HEK293 (cell line): Measurements from ENCODE around the gene RBM45.

ENCODE experiments used
- CTCF ChIA-PET: fragments of 350-600 bp; formaldehyde crosslinking; extraction: SDS; loops from one replicate; lab custom pipeline; 2021; ENCODE audit warnings: antibody characterized with exemption; lab: Yijun Ruan, JAX
- POLR2A ChIA-PET: fragments of 300-600 bp; formaldehyde crosslinking; extraction: SDS; loops from one replicate; lab custom pipeline; 2020; ENCODE audit warnings: antibody characterized with exemption, inconsistent platforms; lab: Yijun Ruan, JAX
- H3K27ac ChIP-seq: fragments of 200-500 bp; sonication (Bioruptor generic); 2 replicates; pipeline ENCODE4 v1.5.1; 2014; ENCODE audit warnings: low read depth, low read length, control low read depth, inconsistent platforms; ENCODE audit errors: extremely low read depth
- H3K36me3 ChIP-seq, 2 experiments: fragments of 200-500 bp in 1 of 2; sonication (Bioruptor generic) in 1 of 2; 1 replicate in 1 of 2; 2 replicates in 1 of 2; pipeline ENCODE4 v1.5.1; 2014 to 2017; ENCODE audit warnings: inconsistent platforms in 2 of 2, low read length in 2 of 2; ENCODE audit not compliant: control insufficient read depth in 2 of 2, insufficient read depth in 1 of 2
- H3K4me1 ChIP-seq: fragments of 200-500 bp; sonication (Bioruptor generic); 2 replicates; pipeline ENCODE4 v1.5.1; 2014; ENCODE audit warnings: mild to moderate bottlenecking, low read length, inconsistent platforms; ENCODE audit not compliant: control insufficient read depth, insufficient read depth
- H3K4me3 ChIP-seq: 2 replicates; pipeline ENCODE4 v1.5.1; 2011; ENCODE audit warnings: low read depth, mild to moderate bottlenecking, control low read depth, low read length, moderate library complexity
- H3K9me3 ChIP-seq: fragments of 200-500 bp; sonication (Bioruptor generic); 2 replicates; pipeline ENCODE4 v1.5.1; 2014; ENCODE audit warnings: low read depth, low read length, inconsistent platforms; ENCODE audit not compliant: control insufficient read depth, insufficient read depth
- BCL11A ChIP-seq: fragments of 450-650 bp; formaldehyde crosslinking; IDR thresholded peaks from 2 replicates; pipeline ENCODE4 v1.5.1; 2016; ENCODE audit warnings: low read depth, missing biosample characterization, missing genetic modification characterization
- GLIS1 ChIP-seq: fragments of 450-650 bp; formaldehyde crosslinking; IDR thresholded peaks from 2 replicates; pipeline ENCODE4 v1.5.1; 2016; ENCODE audit warnings: missing biosample characterization, missing genetic modification characterization
- HOXA7 ChIP-seq: sonication (generic); formaldehyde crosslinking; IDR thresholded peaks from 2 replicates; pipeline ENCODE4 v1.8.1; 2022; ENCODE audit warnings: missing genetic modification reagents, borderline replicate concordance
- IKZF3 ChIP-seq: fragments of 450-650 bp; IDR thresholded peaks from 2 replicates; pipeline ENCODE4 v1.5.0; 2018; ENCODE audit warnings: missing biosample characterization, mild to moderate bottlenecking, missing genetic modification characterization, moderate library complexity
- KLF16 ChIP-seq: fragments of 450-650 bp; formaldehyde crosslinking; IDR thresholded peaks from 2 replicates; pipeline ENCODE4 v1.5.1; 2017; ENCODE audit warnings: missing biosample characterization, missing genetic modification characterization
- MZF1 ChIP-seq: fragments of 450-650 bp; formaldehyde crosslinking; IDR thresholded peaks from 2 replicates; pipeline ENCODE4 v1.5.1; 2017; ENCODE audit warnings: missing biosample characterization, missing genetic modification characterization, borderline replicate concordance
- OSR2 ChIP-seq: fragments of 450-650 bp; formaldehyde crosslinking; IDR thresholded peaks from 2 replicates; pipeline ENCODE4 v1.5.1; 2016; ENCODE audit warnings: missing biosample characterization, missing genetic modification characterization
- PRDM6 ChIP-seq: fragments of 450-650 bp; formaldehyde crosslinking; IDR thresholded peaks from 2 replicates; pipeline ENCODE4 v1.5.1; 2017; ENCODE audit warnings: missing biosample characterization, missing genetic modification characterization
- REST ChIP-seq: fragments of 450-650 bp; formaldehyde crosslinking; IDR thresholded peaks from 2 replicates; pipeline ENCODE4 v1.5.1; 2016; ENCODE audit warnings: missing biosample characterization, missing genetic modification characterization
- SP7 ChIP-seq: fragments of 450-650 bp; formaldehyde crosslinking; IDR thresholded peaks from 2 replicates; pipeline ENCODE4 v1.5.1; 2016; ENCODE audit warnings: missing biosample characterization, missing genetic modification characterization
- ZBTB1 ChIP-seq: fragments of 450-650 bp; formaldehyde crosslinking; IDR thresholded peaks from 2 replicates; pipeline ENCODE4 v1.5.1; 2016; ENCODE audit warnings: missing biosample characterization, missing genetic modification characterization
- ZNF16 ChIP-seq: fragments of 450-650 bp; formaldehyde crosslinking; IDR thresholded peaks from 2 replicates; pipeline ENCODE4 v1.5.1; 2016; ENCODE audit warnings: low read depth, missing biosample characterization, missing genetic modification characterization
- ZNF239 ChIP-seq: fragments of 450-650 bp; formaldehyde crosslinking; IDR thresholded peaks from 2 replicates; pipeline ENCODE4 v1.5.1; 2016; ENCODE audit warnings: missing biosample characterization, missing genetic modification characterization
- ZNF266 ChIP-seq: fragments of 450-650 bp; formaldehyde crosslinking; IDR thresholded peaks from 2 replicates; pipeline ENCODE4 v1.5.1; 2016; ENCODE audit warnings: missing biosample characterization, missing genetic modification characterization, low read depth
- ZNF354C ChIP-seq: fragments of 450-650 bp; formaldehyde crosslinking; IDR thresholded peaks from 2 replicates; pipeline ENCODE4 v1.5.1; 2016; ENCODE audit warnings: missing biosample characterization, missing genetic modification characterization, low read depth, borderline replicate concordance
- ZNF513 ChIP-seq: fragments of 450-650 bp; IDR thresholded peaks from 2 replicates; pipeline ENCODE4 v1.5.1; 2018; ENCODE audit warnings: missing biosample characterization, missing genetic modification characterization
- ZNF514 ChIP-seq: fragments of 450-650 bp; formaldehyde crosslinking; IDR thresholded peaks from 2 replicates; pipeline ENCODE4 v1.5.1; 2016; ENCODE audit warnings: missing biosample characterization, missing genetic modification characterization
- ZNF521 ChIP-seq: fragments of 450-650 bp; formaldehyde crosslinking; IDR thresholded peaks from 2 replicates; pipeline ENCODE4 v1.5.1; 2017; ENCODE audit warnings: missing biosample characterization, mild to moderate bottlenecking, missing genetic modification characterization
- ZNF529 ChIP-seq: fragments of 450-650 bp; formaldehyde crosslinking; IDR thresholded peaks from 2 replicates; pipeline ENCODE4 v1.5.1; 2017; ENCODE audit warnings: missing genetic modification characterization, missing biosample characterization; ENCODE audit not compliant: insufficient replicate concordance
- ZNF548 ChIP-seq: fragments of 450-650 bp; formaldehyde crosslinking; IDR thresholded peaks from 2 replicates; pipeline ENCODE4 v1.5.1; 2016; ENCODE audit warnings: missing biosample characterization, missing genetic modification characterization
- ZNF629 ChIP-seq: fragments of 450-650 bp; formaldehyde crosslinking; IDR thresholded peaks from 2 replicates; pipeline ENCODE4 v1.5.1; 2017; ENCODE audit warnings: missing biosample characterization, missing genetic modification characterization
- ZNF692 ChIP-seq: fragments of 450-650 bp; formaldehyde crosslinking; IDR thresholded peaks from 2 replicates; pipeline ENCODE4 v1.5.1; 2016; ENCODE audit warnings: missing biosample characterization, missing genetic modification characterization
- ZNF791 ChIP-seq: fragments of 450-650 bp; formaldehyde crosslinking; IDR thresholded peaks from 2 replicates; pipeline ENCODE4 v1.5.1; 2016; ENCODE audit warnings: missing biosample characterization, missing genetic modification characterization
- ZSCAN30 ChIP-seq: fragments of 450-650 bp; IDR thresholded peaks from 2 replicates; pipeline ENCODE4 v1.5.1; 2018; ENCODE audit warnings: missing biosample characterization, mild to moderate bottlenecking, missing genetic modification characterization, moderate library complexity

RBM45 gene

GRCh38 chr2:178101321-178102079 lies 10.7 kb upstream of the RBM45 start:
- H3K36me3 ChIP-seq, result no peaks in the 10 kb centered on the region
- H3K9me3 ChIP-seq, result no peaks in the 10 kb centered on the region
- H3K4me1 ChIP-seq, result no peaks in the 10 kb centered on the region
- ChIA-PET CTCF (interaction anchor here (0.6 to 2.0 kb wide), 5 partner anchors 8 to 18 kb away, joined by 3 to 21 read pairs (median 3); partner anchors contain the start of gene RBM45), POLR2A (no interaction called here)
- H3K27ac ChIP-seq, result no peak overlapping the region
- H3K4me3 ChIP-seq, result no peak overlapping the region
- TF ChIP-seq ZNF513 (tag by site-specific recombination), result no peak
- TF ChIP-seq IKZF3 (tag by site-specific recombination), result no peak

- no peaks in the 10 kb centered on the region for H3K9me3 ChIP-seq
- H3K27ac ChIP-seq, result no peak overlapping the region
- TF ChIP-seq ZNF791 (tag by site-specific recombination) (no peak), ZNF16 (tag by site-specific recombination) (no peak), ZNF548 (no peak), ZNF266 (tag by site-specific recombination) (no peak), ZNF514 (no peak), KLF16 (no peak), REST (tag by site-specific recombination) (no peak)
- no peaks in the 10 kb centered on the region for H3K36me3 ChIP-seq
- no peaks in the 10 kb centered on the region for H3K4me1 ChIP-seq
- POLR2A ChIA-PET, result no interaction called here
- CTCF ChIA-PET, result interaction anchor here (1.1 kb wide), 1 partner anchor 122 kb away, joined by 5 read pairs; no protein-coding TSS in a partner anchor
- H3K4me3 ChIP-seq, result no peak overlapping the region
Observed at GRCh38 chr2:178105566-178105965, 6.7 kb upstream of the RBM45 start.

- Histone ChIP-seq H3K36me3 (no peaks in the 10 kb centered on the region), H3K9me3 (no peaks in the 10 kb centered on the region), H3K4me1 (no peaks in the 10 kb centered on the region), H3K27ac (no peak overlapping the region), H3K4me3 (no peak overlapping the region)
- ChIA-PET CTCF (interaction anchor here (1.0 to 1.1 kb wide), 2 partner anchors 122 to 309 kb away, joined by 3 to 5 read pairs; no protein-coding TSS in a partner anchor), POLR2A (no interaction called here)
- TF ChIP-seq ZBTB1 (no peak), PRDM6 (tag by site-specific recombination) (no peak), ZNF629 (tag by site-specific recombination) (no peak), ZNF692 (tag by site-specific recombination) (no peak), ZSCAN30 (tag by site-specific recombination) (no peak), SP7 (no peak), MZF1 (tag by site-specific recombination) (no peak), ZNF529 (no peak), GLIS1 (no peak), ZNF354C (tag by site-specific recombination) (no peak), HOXA7 (CRISPR knock-in tag) (no peak), BCL11A (tag by site-specific recombination) (no peak), ZNF239 (tag by site-specific recombination) (no peak), ZNF514 (no peak), ZNF521 (tag by site-specific recombination) (no peak), OSR2 (tag by site-specific recombination) (no peak)
Observed at GRCh38 chr2:178106053-178106452, 6.2 kb upstream of the RBM45 start.
